Glomerular visceral epithelial cell (primary cell): ENCODE data around the gene CNTN2.

ENCODE experiments used
- DNase-seq: peaks from one replicate; pipeline ENCODE4 v3.0.0-alpha.2; 2016; ENCODE audit errors: extremely low spot score

CNTN2 gene

DNA sequence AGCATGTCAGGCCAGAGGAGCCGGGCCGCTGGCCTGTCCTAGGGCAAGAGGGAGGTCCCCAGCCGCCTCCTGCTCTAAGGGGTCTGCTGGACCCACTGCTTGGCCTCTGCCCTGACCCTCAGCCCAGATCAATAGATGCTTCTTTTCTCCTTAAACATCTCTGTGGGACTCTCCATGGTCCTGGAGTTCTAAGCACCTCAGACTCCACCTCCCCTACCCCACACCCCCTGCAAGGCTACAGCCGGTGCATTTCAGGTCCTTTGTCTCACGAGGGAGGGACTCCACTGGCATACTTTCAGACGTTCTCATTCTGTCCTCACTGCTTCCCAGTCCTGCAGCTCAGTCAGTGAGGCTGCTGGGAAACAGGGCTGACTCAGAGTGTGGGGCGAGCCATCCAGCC lies 11.0 kb downstream of the CNTN2 start:
- no peak for DNase-seq

GRCh38 chr1:205056188-205056611 lies 13.2 kb downstream of the CNTN2 start:
- no peak for DNase-seq

GRCh38 chr1:205056956-205057568 lies 14.1 kb downstream of the CNTN2 start:
- DNase-seq: no peak

- no peak for DNase-seq
These were observed 15.0 kb downstream of the CNTN2 start for GRCh38 chr1:205057808-205058575.

DNA sequence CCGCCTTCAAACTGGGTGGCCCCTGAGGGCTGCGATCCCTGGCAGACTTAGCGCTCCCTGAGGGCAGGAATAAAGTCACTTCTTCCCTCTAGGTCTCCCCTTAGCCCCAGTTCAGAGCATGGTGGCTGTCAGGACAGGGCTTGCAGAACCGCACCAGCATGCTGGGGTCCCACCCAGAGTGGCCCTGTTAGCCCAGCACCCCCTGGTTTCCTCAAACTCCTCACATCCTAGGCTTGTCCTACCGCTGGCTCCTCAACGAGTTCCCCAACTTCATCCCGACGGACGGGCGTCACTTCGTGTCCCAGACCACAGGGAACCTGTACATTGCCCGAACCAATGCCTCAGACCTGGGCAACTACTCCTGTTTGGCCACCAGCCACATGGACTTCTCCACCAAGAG lies 15.8 kb downstream of the CNTN2 start:
- DNase-seq: no peak

GRCh38 chr1:205059660-205060059 lies 16.6 kb downstream of the CNTN2 start:
- no peak for DNase-seq

DNA sequence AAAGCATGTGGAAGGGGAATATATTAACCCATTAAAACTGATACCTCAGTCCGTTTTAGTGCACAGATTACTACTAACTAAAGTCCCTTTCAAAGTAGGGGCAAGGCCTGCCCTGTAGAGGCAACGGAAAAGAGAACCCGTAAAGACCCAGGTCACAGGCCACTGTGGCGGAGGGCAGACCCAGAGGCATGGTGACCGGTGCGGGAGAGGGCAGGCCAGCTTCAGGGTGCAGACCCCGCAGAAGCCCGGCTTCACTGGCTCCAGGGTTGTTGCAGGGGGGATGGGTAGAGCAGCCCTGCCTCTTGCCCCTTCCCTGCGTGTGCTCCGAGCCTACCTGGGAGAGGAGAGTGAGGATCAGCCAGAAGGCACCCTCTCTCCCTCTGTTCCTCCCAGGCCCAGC lies 17.7 kb downstream of the CNTN2 start:
- DNase-seq: no peak

DNA sequence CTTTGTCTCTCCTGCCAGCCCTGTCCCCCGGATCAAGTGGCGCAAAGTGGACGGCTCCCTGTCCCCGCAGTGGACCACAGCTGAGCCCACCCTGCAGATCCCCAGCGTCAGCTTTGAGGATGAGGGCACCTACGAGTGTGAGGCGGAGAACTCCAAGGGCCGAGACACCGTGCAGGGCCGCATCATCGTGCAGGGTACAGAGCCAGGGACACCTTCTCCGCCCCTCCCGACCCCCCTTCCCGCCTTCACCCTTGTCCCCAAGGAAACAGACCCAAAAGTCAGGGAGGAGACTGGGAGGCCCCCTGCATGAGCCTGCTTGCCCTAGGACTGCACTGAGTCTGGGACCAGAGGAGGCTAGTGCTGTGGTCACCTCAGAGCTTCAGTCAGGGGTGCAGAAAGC lies 18.2 kb downstream of the CNTN2 start:
- no peak for DNase-seq

GRCh38 chr1:205061665-205062069 lies 18.7 kb downstream of the CNTN2 start:
- DNase-seq: peak; percentile 68

GRCh38 chr1:205062319-205062718 lies 19.3 kb downstream of the CNTN2 start:
- no peak for DNase-seq

GRCh38 chr1:205062895-205063294 lies 19.9 kb downstream of the CNTN2 start:
- no peak for DNase-seq

DNA sequence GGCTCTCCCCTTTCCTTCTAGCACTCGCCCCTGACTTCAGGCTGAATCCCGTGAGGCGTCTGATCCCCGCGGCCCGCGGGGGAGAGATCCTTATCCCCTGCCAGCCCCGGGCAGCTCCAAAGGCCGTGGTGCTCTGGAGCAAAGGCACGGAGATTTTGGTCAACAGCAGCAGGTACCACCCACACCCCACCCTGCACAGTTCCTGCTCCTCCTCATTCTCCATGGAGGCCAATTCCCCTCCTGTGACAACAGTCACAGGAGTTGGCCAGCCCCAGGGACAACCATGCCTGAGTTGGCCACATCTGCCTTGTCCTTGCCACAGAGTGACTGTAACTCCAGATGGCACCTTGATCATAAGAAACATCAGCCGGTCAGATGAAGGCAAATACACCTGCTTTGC lies 21.3 kb downstream of the CNTN2 start:
- no peak for DNase-seq

DNA sequence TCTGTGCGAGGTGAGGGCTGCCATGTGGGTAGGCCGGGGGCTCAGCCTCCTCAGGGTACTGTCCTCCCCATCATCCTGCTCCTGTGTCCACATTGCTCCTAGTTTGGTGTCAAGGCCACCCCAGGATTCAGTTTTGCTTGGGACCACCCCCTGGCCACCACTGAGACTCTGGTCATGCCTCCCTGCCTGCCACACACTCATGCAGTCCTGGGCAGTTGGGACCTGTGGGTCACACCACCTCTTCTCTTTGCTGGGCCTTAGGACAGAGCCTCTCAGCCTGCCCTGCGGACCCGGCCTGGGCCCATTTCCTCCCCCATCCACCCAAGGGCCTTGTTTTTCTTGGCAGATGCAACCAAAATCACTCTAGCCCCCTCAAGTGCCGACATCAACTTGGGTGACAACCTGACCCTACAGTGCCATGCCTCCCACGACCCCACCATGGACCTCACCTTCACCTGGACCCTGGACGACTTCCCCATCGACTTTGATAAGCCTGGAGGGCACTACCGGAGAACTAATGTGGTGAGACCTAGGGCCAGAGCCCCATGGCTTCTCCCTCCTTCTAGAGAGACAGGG lies 21.8 kb downstream of the CNTN2 start:
- no peak for DNase-seq

GRCh38 chr1:205065666-205066065 lies 22.7 kb downstream of the CNTN2 start:
- DNase-seq: no peak

GRCh38 chr1:205066141-205066818 lies 23.3 kb downstream of the CNTN2 start:
- no peak for DNase-seq

DNA sequence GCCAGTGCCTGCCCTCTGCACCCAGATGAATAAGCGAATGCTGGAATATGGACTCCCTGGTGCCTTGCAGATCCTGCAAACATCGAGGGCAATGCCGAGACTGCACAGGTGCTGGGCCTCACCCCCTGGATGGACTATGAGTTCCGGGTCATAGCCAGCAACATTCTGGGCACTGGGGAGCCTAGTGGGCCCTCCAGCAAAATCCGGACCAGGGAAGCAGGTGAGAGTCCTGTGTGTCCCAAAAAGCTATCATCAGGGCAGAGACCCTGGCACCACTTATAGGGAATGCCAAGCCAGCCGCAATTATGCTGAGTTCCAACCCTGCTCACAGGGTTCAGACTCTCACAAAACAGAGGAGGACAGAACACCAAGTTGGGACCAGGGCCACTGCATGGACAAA lies 24.0 kb downstream of the CNTN2 start:
- no peak for DNase-seq

- DNase-seq: no peak
These were observed 25.0 kb downstream of the CNTN2 start for GRCh38 chr1:205068001-205068400.

GRCh38 chr1:205068457-205069040 lies 25.5 kb downstream of the CNTN2 start:
- DNase-seq: no peak

DNA sequence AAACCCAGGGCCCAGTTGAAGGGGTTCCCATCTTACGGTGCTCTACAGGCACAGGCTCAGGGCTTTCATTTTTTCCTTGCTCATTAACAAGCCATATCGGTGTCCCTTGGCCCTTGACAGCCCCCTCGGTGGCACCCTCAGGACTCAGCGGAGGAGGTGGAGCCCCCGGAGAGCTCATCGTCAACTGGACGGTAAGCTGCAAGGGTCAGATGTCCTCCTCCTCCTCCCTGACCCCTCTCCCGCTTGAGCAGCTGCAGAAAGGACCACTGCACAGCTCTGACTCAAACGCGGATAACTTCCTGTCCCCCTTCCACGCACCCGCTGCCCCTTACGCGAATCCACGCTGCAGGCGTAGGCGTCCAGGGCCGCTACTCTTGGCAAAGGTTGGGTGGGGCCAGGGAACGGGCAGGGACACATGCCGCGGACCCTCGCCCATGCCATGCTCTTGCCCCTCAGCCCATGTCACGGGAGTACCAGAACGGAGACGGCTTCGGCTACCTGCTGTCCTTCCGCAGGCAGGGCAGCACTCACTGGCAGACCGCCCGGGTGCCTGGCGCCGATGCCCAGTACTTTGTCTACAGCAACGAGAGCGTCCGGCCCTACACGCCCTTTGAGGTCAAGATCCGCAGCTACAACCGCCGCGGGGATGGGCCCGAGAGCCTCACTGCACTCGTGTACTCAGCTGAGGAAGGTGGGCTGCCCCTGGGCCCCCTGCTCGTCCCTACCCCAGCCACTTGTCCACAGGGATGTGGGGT lies 26.5 kb downstream of the CNTN2 start:
- no peak for DNase-seq

GRCh38 chr1:205071028-205071409 lies 28.0 kb downstream of the CNTN2 start:
- DNase-seq: no peak

DNA sequence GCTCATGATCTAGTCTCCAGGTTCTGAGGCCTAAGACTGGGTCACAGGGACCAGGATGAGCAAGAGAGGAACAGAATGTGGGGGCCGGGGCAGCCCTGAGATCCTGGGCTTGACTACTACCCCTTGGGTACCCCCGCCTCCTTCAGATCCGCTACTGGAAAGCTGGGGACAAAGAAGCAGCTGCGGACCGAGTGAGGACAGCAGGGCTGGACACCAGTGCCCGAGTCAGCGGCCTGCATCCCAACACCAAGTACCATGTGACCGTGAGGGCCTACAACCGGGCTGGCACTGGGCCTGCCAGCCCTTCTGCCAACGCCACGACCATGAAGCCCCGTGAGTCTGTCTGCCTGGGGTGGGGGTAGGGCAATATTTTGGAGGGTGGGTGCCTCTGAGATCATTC lies 28.8 kb downstream of the CNTN2 start:
- DNase-seq: no peak

GRCh38 chr1:205072286-205072685 lies 29.3 kb downstream of the CNTN2 start:
- no peak for DNase-seq
